ENCODE measurements around the gene SRRM1. TPM values are rescaled to one million over a fixed set of nuclear protein-coding genes. Genes with fewer than 3 reads are reported as not detected.

SRRM1 gene
- total RNA-seq = 100 to 1,000 TPM in 1 of 4 donors, 10 to 100 TPM in 3; 53.3 to 118 (median 83.3) TPM

DNA sequence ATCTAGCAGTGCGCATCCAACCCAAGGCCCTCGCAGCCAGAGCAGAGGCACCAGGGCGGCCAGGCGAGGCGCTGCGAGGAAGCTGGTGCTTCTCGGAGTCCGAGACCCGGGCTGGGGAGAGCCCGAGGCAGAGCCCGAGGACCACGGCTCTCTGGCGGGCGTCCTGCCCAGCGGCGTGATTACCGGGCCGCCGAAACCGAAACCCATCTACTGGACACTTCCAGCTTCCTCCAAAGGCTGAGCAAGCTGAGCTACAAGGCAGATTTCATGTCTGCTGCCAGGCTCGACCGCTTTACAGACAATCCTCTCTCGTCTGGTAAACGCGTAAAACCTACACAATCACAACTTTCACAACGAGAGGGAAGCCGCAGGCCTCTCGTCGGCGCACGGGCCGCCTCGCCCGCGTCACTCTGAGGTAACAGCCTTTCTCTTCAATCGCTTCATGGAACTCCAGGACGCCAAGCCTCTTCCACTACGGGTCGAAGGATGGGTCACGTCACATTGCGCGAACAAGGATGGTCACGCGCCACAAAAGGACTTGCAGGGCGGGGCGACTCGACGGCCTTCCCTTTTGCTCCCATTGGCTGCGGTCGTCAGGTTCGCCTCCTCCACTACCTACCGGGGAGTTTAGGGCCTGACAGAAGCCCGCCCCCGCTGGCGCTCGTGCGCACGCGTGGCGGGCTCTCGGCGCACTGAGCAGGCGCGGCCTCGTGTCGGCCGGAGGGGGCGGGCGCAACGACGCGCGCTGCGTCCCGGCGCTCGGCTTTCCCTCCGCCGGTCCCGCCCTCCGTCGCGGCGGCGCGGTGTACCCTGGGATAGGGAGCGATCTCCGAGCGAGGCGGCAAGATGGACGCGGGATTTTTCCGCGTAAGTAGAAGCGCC lies at the start of gene SRRM1:
Gene SRRM1 (plus strand): TSS at position 822 of the 882 bp plus-strand sequence. CDS start 25 bp downstream, at position 847.
- peak within 1 kb of the TSS; percentile 79 for H3K4me3 ChIP-seq (ENCODE audit: low read depth, poor library complexity, severe bottlenecking)
- 0% methylated on average over 50 to 68 of the region's 95 CpGs for WGBS, 2 donors
- DNase-seq (ENCODE audit: low spot score in 2 of 2) = peak; percentile 100
- TF ChIP-seq CTCF (IDR thresholded peaks at IDR 0.05) (no peak), POLR2A (IDR thresholded peaks at IDR 0.05) (peak in 1 of 2 donors; percentile 99)
- intact Hi-C loops (cut with DNase I; ENCODE audit: low total_unique reads) = no loop called here

- whole genome bisulfite sequencing, 2 donors = 35 to 58% methylated on average over 3 of the region's 3 CpGs
- no peak for DNase-seq (ENCODE audit: low spot score in 2 of 2)
- intact Hi-C loops (cut with DNase I; ENCODE audit: low total_unique reads) = no loop called here
- TF ChIP-seq CTCF (IDR thresholded peaks at IDR 0.05) (no peak), POLR2A (IDR thresholded peaks at IDR 0.05) (no peak)
- H3K4me3 ChIP-seq (ENCODE audit: low read depth, poor library complexity, severe bottlenecking) = no peak overlapping the region
Measured at GRCh38 chr1:24594328-24594598, 48.8 kb upstream of the SRRM1 start.

GRCh38 chr1:24596401-24596880 lies 46.7 kb upstream of the SRRM1 start:
- WGBS, 2 donors = 70 to 82% methylated on average over 9 of the region's 9 CpGs
- intact Hi-C loops (cut with DNase I; ENCODE audit: low total_unique reads) = no loop called here
- no peak for DNase-seq (ENCODE audit: low spot score in 2 of 2)
- TF ChIP-seq CTCF (IDR thresholded peaks at IDR 0.05) (no peak), POLR2A (IDR thresholded peaks at IDR 0.05) (no peak)
- H3K4me3 ChIP-seq (ENCODE audit: low read depth, poor library complexity, severe bottlenecking) = no peak overlapping the region

DNA sequence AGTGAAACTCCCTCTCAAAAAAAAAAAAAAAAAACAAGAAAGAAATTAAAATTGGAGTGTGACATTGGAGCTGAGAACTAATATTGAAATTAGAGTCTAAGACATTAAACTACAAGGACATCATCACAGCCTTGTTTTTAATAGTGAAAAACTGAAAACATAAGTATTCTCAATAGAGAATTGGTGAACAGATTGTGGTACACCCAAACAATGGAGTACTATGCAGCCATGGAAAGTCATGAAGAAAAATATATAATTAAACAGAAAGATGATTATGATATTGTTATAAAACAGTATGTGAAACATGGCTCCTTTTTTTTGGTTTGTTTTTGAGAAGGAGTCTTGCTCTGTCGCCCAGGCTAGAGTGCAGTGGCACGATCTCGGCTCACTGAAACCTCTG lies 43.8 kb upstream of the SRRM1 start:
- 94 to 95% methylated on average over 3 of the region's 3 CpGs for WGBS, 2 donors
- no peak for TF ChIP-seq CTCF (IDR thresholded peaks at IDR 0.05)
- TF ChIP-seq POLR2A (IDR thresholded peaks at IDR 0.05) = no peak

DNA sequence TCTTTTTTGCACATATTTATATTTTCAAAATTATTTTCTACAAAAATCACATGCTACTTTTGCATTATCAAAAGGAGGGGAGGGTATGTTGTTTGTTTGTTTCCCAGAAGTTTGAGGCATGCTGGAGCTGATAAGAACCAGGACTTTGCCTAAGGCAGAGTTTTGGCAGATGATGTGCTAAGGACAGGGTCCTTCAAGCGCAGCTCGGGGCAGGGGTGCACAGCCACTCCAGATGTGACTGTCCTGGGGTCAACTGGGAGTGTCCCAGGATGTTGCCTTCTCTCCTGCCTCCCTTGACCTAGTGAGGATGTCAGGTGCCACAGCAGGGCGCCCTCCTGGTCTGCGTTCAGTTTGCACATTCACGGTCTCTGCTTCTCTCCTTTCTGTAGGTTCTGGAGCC lies 42.6 kb upstream of the SRRM1 start:
- no peak for TF ChIP-seq CTCF (IDR thresholded peaks at IDR 0.05)
- TF ChIP-seq POLR2A (IDR thresholded peaks at IDR 0.05) = no peak
- 64 to 68% methylated on average over 5 of the region's 5 CpGs for WGBS, 2 donors
- intact Hi-C loops (cut with DNase I; ENCODE audit: low total_unique reads) = no loop called here
- no peak for DNase-seq (ENCODE audit: low spot score in 2 of 2)
- no peak overlapping the region for H3K4me3 ChIP-seq (ENCODE audit: low read depth, poor library complexity, severe bottlenecking)

More for the DNA sequence above, 43.8 kb upstream of the SRRM1 start:
- no peak overlapping the region for H3K4me3 ChIP-seq (ENCODE audit: low read depth, poor library complexity, severe bottlenecking)
- intact Hi-C loops (cut with DNase I; ENCODE audit: low total_unique reads) = loop anchor here (2.0 kb wide), 1 partner anchor 18 kb away; no protein-coding TSS in a partner anchor
- DNase-seq (ENCODE audit: low spot score in 2 of 2) = no peak
